BJ (cell line): ENCODE data around the gene CNN1. TPM values are rescaled to one million over a fixed set of nuclear protein-coding genes. Genes with fewer than 3 reads are reported as not detected.

ENCODE experiments used
- CTCF ChIA-PET: fragments of 350-600 bp; formaldehyde crosslinking; extraction: SDS; loops from one replicate; lab custom pipeline; 2021; ENCODE audit warnings: antibody characterized with exemption, inconsistent platforms; lab: Yijun Ruan, JAX
- POLR2A ChIA-PET: fragments of 300-600 bp; sonication (Branson Sonifier 250); formaldehyde crosslinking; extraction: SDS; loops from one replicate; lab custom pipeline; 2021; ENCODE audit warnings: antibody characterized with exemption; lab: Charles Lee
- DNase-seq: peaks from one replicate; pipeline ENCODE4 v3.0.0-alpha.2; 2011; ENCODE audit warnings: low read depth
- H3K27me3 ChIP-seq: 2 replicates; pipeline ENCODE4 v1.6.0; 2011; ENCODE audit warnings: low read length; ENCODE audit not compliant: control insufficient read depth, insufficient read depth
- H3K36me3 ChIP-seq: 2 replicates; pipeline ENCODE4 v1.5.1; 2011; ENCODE audit warnings: low read length; ENCODE audit not compliant: control insufficient read depth, insufficient read depth
- H3K4me3 ChIP-seq: 2 replicates; pipeline ENCODE4 v1.5.1; 2011; ENCODE audit warnings: low read depth, mild to moderate bottlenecking, control low read depth, low read length
- polyA plus RNA-seq: library from polyadenylated mRNA; depleted of rRNA; stranded (reverse); fragments of >200 nt; gene quantifications from 2 replicates; pipeline ENCODE4 v1.2.3, GENCODE V29; 2011
- TF ChIP-seq, protein P1 (sequence below): IDR thresholded peaks from 2 replicates; pipeline ENCODE4 v1.5.1; 2011; ENCODE audit warnings: low read depth, mild to moderate bottlenecking, control low read depth, inconsistent platforms, low read length, moderate library complexity; ENCODE audit not compliant: insufficient read depth

CNN1 gene
- polyA plus RNA-seq, 1 experiment = 267 TPM

DNA sequence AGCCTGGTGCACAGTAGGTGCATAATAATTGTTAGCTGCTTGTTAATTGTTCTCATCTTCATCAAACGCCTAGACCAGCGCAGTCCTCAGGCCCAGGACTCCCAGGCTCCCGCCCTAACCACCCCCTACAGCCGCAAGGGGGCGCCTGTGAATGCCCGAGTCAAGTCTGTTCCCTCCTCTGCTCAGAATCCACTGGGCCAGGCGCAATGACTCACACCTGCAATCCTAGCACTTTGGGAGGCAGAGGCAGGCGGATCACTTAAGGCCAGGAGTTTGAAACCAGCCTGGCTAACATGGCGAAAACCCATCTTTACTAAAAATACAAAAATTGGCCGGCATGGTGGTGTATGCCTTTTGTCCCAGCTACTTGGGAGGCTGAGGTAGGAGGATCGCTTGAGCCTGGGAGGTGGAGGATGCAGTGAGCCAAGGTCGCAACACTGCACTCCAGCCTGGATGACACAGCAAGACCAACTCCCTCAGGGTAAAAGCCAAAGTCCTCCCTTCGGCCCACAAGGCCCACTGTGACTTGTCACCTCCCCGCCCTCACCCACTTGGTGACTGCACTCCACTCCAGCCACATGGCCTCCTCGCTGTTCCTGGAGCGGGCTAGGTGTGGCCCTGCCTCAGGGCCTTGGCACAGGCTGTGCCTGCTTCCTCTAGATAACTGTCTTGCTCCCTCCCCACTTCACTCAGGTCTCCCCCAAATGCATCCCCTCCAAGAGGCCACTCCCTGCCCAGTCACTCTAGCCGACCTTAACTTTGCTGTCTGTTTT, 42.1 kb upstream of the CNN1 start:
- H3K36me3 ChIP-seq = peaks cover 6% of the 10 kb centered on the region
- CTCF ChIA-PET = interaction anchor here (0.9 to 4.5 kb wide), 7 partner anchors 12 to 92 kb away, joined by 3 to 22 read pairs (median 4); partner anchors contain the start of genes CNN1 and ELAVL3
- TF ChIP-seq, protein P1, sequence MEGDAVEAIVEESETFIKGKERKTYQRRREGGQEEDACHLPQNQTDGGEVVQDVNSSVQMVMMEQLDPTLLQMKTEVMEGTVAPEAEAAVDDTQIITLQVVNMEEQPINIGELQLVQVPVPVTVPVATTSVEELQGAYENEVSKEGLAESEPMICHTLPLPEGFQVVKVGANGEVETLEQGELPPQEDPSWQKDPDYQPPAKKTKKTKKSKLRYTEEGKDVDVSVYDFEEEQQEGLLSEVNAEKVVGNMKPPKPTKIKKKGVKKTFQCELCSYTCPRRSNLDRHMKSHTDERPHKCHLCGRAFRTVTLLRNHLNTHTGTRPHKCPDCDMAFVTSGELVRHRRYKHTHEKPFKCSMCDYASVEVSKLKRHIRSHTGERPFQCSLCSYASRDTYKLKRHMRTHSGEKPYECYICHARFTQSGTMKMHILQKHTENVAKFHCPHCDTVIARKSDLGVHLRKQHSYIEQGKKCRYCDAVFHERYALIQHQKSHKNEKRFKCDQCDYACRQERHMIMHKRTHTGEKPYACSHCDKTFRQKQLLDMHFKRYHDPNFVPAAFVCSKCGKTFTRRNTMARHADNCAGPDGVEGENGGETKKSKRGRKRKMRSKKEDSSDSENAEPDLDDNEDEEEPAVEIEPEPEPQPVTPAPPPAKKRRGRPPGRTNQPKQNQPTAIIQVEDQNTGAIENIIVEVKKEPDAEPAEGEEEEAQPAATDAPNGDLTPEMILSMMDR = peak; percentile 84
- POLR2A ChIA-PET = no interaction called here
- peak; percentile 24 for DNase-seq
- H3K4me3 ChIP-seq = no peak overlapping the region
- no peaks in the 10 kb centered on the region for H3K27me3 ChIP-seq

DNA sequence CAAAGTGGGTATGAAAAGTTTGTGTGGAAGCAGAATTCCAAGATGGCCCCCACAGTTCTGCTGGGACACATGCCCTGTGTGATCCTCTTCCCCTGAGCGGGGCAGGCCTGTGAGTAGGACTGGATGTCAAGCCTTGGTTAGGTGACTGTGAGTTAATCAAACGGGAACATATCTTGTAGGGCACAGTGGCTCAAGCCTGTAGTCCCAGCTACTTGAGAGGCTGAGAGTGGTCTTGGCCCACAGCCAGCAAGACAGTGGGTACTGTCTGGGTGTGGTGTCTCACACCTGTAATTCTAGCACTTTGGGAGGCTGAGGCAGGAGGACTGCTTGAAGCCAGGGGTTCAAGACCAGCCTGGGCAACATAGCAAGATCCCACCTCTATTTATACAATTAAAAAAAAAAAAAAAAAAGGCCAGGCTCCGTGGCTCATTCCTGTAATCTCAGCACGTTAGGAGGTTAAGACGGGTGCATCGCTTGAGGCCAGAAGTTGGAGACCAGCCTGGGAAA, 39.4 kb upstream of the CNN1 start:
- POLR2A ChIA-PET = no interaction called here
- Histone ChIP-seq H3K36me3 (peaks cover 6% of the 10 kb centered on the region), H3K27me3 (no peaks in the 10 kb centered on the region), H3K4me3 (no peak overlapping the region)
- no peak for DNase-seq
- CTCF ChIA-PET = interaction anchor here (0.7 to 4.5 kb wide), 2 partner anchors 17 to 60 kb away, joined by 4 to 22 read pairs; partner anchors contain the start of genes ELAVL3 and ELOF1
- TF ChIP-seq, protein P1 = no peak

DNA sequence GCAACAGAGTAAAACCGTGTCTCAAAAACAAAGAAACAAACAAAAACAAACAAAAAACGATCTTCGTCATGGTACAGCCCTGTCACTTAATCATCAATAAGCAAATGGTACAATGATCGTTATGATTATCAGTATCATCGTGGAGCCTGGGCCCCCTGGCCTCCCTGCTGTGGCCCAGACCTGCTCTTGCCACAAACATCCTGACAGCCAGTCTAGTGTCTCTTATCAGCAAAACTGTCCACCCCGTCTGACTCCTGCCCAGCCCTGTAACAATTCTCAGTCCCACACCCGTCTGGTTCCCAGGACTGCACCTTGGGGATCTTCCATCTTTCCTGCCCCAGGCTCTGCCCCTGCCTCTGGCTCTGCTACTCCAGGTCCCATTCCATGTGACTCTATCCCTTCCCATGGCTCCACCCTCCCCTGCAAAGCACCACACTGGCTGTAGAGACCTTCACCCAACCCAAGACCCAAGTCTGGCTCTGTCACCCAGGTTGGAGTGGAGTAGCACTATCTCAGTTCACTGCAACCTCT, 38.7 kb upstream of the CNN1 start:
- Histone ChIP-seq H3K36me3 (peaks cover 4% of the 10 kb centered on the region), H3K27me3 (no peaks in the 10 kb centered on the region), H3K4me3 (no peak overlapping the region)
- ChIA-PET CTCF (interaction anchor here (1.3 kb wide), 1 partner anchor 17 kb away, joined by 4 read pairs; no protein-coding TSS in a partner anchor), POLR2A (no interaction called here)
- TF ChIP-seq, protein P1 = no peak
- no peak for DNase-seq

DNA sequence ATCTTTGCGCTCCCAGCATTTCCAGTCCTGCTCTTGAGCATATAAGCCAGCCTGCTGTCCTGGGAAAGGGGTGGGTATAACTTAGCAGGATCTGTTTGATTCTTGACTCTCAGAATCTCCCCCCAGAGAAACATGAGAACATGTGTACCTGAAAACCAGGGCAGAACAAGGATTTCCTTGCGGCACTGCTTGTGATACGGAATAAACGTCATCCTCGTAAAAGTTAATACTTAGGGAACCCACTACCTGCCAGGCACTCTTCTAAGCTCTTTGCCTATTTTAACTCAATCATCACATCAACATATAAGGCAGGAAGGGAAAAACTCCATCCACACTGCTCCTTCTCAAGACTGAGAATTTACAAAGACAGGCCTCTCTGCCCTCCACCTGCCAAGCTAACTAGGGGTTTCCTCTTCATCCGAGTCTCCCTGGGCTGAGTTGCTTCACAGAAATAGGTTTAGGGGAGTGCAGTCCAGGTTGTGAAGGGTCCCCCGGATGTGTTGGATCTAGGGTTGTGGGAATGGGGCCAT, 34.1 kb upstream of the CNN1 start:
- POLR2A ChIA-PET = no interaction called here
- no peak for DNase-seq
- Histone ChIP-seq H3K4me3 (peak overlapping the region; percentile 90), H3K27me3 (no peaks in the 10 kb centered on the region), H3K36me3 (no peaks in the 10 kb centered on the region)
- TF ChIP-seq, protein P1 = no peak
- CTCF ChIA-PET = no interaction called here

DNA sequence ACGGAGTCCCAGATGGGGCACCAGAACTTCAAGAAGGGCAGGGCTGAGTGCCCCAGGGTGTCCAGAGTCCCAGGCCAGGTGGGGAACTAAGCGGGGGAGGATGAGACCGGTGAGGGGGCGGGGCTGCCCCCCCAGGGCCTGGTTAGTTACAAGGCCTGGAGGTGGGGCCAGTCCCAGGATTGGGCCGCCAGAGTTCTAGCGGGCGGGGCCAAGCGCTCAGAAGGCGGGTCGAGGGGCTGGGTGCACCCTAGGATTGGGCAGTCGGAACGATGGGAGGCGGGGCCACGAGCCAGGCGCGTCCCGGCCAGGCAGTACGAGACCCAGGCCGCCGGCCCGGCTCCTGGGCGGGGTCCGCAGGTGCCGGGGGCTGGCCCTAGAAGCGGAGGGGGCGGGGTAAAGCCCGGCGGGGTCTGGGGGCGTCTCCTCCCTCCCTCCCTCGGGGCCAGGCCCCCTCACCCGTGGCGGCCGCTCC, 33.6 kb upstream of the CNN1 start:
- Histone ChIP-seq H3K4me3 (peak overlapping the region; percentile 90), H3K36me3 (no peaks in the 10 kb centered on the region), H3K27me3 (no peaks in the 10 kb centered on the region)
- DNase-seq = peak; percentile 68
- TF ChIP-seq, protein P1 = no peak
- ChIA-PET POLR2A (no interaction called here), CTCF (no interaction called here)
